SU-DHL-6 (cell line): Measurements from ENCODE around the gene RUFY4.
A peak's percentile ranks its signal among the peaks of the same experiment; 100 is the strongest.
"Not testable (repeated sequence)": the region's sequence is repeated elsewhere in the genome, so short reads cannot be mapped to it uniquely, and the experiment has no call there.

Source experiments
- EZH2phosphoT487 ChIP-seq: fragments of 200-600 bp; sonication (generic), shearing (Covaris generic); conservative IDR thresholded peaks from 2 replicates; pipeline ENCODE4 v1.6.1; 2018; ENCODE audit warnings: mild to moderate bottlenecking, antibody characterized with exemption, low read length, moderate library complexity, mixed read lengths
- TF ChIP-seq, protein P1 (sequence below): fragments of 200-600 bp; sonication (generic); IDR thresholded peaks from one replicate; pipeline ENCODE4 v1.5.1; 2017; ENCODE audit warnings: antibody characterized with exemption, mild to moderate bottlenecking, low read length, moderate library complexity; ENCODE audit not compliant: insufficient read depth, poor library complexity, severe bottlenecking

DNA sequence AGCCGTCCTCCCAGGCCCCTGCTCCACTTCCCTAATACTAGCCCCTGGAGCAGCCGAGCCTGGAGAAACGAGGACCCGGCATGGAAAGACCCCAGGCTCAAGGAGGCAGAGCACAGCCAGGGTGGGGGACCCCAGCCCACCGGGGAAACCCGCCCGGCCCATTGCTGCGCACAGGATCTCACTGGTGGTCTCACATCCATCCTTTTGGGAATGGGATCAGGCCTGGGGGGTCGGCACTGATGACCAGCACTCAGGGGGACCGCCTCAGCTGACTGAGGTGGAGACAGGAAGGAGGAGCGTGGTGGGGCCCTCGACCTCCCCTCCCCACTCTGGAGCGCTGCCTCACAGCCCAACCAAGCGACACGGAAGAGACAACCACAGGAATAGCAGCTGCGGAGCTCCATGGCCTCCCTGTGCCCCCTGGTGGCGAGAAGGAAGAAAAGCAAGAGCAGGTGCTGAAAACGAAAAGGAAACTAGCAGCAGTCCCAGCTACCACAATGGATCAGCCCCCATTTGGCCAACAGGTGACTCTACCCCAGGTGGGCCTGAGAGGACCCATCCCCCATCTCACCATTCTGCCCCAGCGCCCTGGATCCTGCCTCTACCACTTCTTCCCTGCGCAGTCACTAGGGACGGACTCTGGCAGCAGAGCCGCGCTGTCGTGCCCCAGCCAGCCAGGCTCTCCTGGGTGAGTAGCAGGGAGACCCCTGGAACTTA lies 34.4 kb upstream of the RUFY4 start:
- TF ChIP-seq, protein P1, sequence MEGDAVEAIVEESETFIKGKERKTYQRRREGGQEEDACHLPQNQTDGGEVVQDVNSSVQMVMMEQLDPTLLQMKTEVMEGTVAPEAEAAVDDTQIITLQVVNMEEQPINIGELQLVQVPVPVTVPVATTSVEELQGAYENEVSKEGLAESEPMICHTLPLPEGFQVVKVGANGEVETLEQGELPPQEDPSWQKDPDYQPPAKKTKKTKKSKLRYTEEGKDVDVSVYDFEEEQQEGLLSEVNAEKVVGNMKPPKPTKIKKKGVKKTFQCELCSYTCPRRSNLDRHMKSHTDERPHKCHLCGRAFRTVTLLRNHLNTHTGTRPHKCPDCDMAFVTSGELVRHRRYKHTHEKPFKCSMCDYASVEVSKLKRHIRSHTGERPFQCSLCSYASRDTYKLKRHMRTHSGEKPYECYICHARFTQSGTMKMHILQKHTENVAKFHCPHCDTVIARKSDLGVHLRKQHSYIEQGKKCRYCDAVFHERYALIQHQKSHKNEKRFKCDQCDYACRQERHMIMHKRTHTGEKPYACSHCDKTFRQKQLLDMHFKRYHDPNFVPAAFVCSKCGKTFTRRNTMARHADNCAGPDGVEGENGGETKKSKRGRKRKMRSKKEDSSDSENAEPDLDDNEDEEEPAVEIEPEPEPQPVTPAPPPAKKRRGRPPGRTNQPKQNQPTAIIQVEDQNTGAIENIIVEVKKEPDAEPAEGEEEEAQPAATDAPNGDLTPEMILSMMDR = peak; percentile 40
- TF ChIP-seq EZH2phosphoT487 = not testable (repeated sequence)
